CD4-positive, alpha-beta T cell treated with Interleukin-15 for 4 hours (primary cell): ENCODE results near the gene MAML3.
"Not testable (repeated sequence)": the region's sequence is repeated elsewhere in the genome, so short reads cannot be mapped to it uniquely, and the experiment has no call there.

ENCODE experiments used
- DNase-seq: peaks from one replicate; pipeline ENCODE4 v3.0.0-alpha.2; 2020; ENCODE audit warnings: low spot score

MAML3 gene

GRCh38 chr4:139961344-139961946 lies 192.5 kb downstream of the MAML3 start:
- DNase-seq: no peak

- DNase-seq: no peak
These were observed 194.6 kb downstream of the MAML3 start for GRCh38 chr4:139959396-139959795.

GRCh38 chr4:139958739-139959098 lies 195.3 kb downstream of the MAML3 start:
- no peak for DNase-seq

- DNase-seq: no peak
These were observed 195.8 kb downstream of the MAML3 start for GRCh38 chr4:139957986-139958738.

- no peak for DNase-seq
These were observed 196.9 kb downstream of the MAML3 start for GRCh38 chr4:139957065-139957464.

- no peak for DNase-seq
These were observed 197.4 kb downstream of the MAML3 start for GRCh38 chr4:139956507-139957017.

GRCh38 chr4:139955600-139955999 lies 198.4 kb downstream of the MAML3 start:
- no peak for DNase-seq

- no peak for DNase-seq
These were observed 199.5 kb downstream of the MAML3 start for GRCh38 chr4:139954512-139954911.

- no peak for DNase-seq
These were observed 203.0 kb downstream of the MAML3 start for GRCh38 chr4:139951021-139951420.

- no peak for DNase-seq
These were observed 203.4 kb downstream of the MAML3 start for GRCh38 chr4:139950568-139950967.

- not testable (repeated sequence) for DNase-seq
These were observed 209.1 kb downstream of the MAML3 start for GRCh38 chr4:139944916-139945315.

- DNase-seq: no peak
These were observed 210.7 kb downstream of the MAML3 start for GRCh38 chr4:139943277-139943676.

- DNase-seq: no peak
These were observed 211.7 kb downstream of the MAML3 start for GRCh38 chr4:139942241-139942640.

GRCh38 chr4:139940600-139940999 lies 213.4 kb downstream of the MAML3 start:
- DNase-seq: no peak

- DNase-seq: no peak
These were observed 215.6 kb downstream of the MAML3 start for GRCh38 chr4:139938414-139938813.

GRCh38 chr4:139935911-139936310 lies 218.1 kb downstream of the MAML3 start:
- no peak for DNase-seq

GRCh38 chr4:139934708-139935195 lies 219.2 kb downstream of the MAML3 start:
- DNase-seq: no peak

- DNase-seq: no peak
These were observed 219.8 kb downstream of the MAML3 start for GRCh38 chr4:139934057-139934707.

- DNase-seq: no peak
These were observed 220.4 kb downstream of the MAML3 start for GRCh38 chr4:139933541-139933940.

GRCh38 chr4:139933104-139933503 lies 220.9 kb downstream of the MAML3 start:
- no peak for DNase-seq

- no peak for DNase-seq
These were observed 229.2 kb downstream of the MAML3 start for GRCh38 chr4:139924782-139925181.

- DNase-seq: no peak
These were observed 231.5 kb downstream of the MAML3 start for GRCh38 chr4:139922406-139923024.
